ENCODE results near the gene GIPC3.

GIPC3 gene, protein sequence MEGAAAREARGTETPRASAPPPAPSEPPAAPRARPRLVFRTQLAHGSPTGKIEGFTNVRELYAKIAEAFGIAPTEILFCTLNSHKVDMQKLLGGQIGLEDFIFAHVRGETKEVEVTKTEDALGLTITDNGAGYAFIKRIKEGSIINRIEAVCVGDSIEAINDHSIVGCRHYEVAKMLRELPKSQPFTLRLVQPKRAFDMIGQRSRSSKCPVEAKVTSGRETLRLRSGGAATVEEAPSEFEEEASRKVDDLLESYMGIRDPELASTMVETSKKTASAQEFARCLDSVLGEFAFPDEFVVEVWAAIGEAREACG

DNA sequence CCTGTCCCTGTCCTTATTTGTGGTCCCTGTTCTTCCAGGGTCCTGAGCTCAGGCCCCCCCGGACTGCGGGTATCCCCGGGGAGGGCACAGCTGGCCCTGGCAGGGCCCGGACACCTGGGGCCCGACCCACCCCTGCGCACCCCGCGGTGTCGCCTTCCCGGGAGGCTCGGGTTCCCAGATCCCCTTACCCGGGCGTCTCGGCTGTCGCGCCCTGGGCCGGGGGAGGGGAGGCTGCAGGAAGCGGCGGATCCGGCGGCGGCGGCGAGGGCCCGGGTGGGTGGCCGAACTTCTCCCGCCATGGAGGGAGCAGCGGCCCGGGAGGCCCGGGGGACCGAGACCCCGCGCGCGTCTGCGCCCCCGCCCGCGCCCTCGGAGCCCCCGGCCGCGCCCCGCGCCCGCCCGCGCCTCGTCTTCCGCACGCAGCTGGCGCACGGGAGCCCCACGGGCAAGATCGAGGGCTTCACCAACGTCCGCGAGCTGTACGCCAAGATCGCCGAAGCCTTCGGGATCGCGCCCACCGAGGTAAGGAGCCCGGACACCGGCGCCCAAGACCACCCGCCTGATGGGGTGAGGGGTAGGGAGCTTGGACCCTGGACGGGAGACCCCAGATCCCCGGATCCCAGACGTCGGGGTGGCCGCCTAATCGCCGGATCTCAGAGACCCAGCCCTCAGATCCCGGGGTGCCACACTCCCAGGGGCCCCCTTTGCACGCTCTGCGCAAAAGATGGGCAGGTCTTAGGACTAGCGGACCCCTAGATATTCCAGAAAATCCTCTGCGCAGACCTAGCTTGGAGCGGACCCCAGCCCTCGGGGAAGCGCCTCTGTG lies at the start of gene GIPC3:
Gene GIPC3 (plus strand): TSS at position 178 of the 826 bp plus-strand sequence. CDS start 120 bp downstream, at position 298.
- no peak for DNase-seq

DNA sequence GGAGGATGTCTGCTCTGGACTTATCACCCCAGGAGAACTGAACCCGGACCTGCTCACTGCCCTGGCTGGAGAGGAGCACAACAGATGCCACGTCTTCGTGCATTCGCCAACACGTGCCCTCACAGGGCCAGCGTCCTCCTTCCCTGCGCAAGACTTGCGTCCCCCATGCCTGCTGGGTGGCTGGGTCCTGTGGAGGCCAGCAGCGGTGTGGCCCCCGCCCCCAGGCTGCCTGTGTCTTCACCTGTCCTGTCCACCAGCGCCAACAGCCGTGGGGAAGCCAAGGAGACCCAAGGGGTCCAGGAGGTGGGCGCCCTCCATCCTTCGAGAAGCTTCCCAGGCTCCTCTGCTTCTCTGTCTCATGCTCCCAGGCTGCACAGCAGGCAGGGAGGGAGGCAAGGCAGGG lies 49.7 kb upstream of the GIPC3 start:
- no peak for DNase-seq

DNA sequence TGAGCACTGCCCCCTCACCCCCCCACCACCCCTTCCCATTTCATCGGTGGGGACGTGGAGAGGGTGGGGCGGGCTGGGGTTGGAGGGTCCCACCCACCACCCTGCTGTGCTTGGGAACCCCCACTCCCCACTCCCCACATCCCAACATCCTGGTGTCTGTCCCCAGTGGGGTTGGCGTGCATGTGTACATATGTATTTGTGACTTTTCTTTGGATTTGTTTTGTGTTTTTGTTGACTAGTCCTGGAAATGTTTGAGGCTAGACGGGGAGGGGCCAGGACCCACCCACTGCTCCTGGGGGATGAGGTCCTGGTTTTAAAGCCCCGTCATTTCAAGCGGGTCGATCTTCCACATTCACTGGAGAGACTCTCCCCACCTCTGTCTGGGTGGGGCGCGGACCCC lies 49.3 kb upstream of the GIPC3 start:
- no peak for DNase-seq

DNA sequence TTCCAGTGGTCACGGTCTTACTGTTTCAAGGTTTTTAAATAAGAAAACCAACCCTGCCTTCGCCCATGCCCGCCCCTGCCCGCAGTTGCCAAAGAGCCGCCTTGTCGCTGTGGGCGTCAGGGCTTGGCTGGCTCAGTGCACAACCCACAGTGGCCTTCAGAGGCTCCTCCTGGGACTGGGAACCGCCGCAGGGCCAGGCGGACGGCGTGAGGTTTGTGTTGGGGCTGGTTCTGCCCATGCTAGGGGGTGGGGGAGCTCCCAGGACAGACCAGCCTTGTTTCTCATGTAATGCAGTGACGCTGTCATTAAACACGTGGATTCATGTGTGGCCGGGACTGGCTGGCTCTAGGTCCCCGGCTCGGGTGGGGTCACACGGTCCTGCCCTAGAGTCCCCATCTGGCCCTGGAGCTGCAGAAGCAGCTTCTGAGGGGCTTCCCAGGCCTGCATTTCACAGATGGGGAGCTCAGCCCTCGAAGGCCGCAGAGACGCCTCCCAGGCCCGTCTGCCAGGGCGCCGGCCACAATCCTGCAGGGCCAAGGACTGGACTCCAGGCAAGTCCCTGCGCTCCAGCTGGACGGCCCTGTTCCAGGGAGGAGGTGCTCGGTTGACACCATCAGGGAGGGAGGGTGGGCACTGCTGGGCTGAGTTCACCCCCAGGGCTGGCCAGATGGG lies 48.7 kb upstream of the GIPC3 start:
- DNase-seq = no peak

DNA sequence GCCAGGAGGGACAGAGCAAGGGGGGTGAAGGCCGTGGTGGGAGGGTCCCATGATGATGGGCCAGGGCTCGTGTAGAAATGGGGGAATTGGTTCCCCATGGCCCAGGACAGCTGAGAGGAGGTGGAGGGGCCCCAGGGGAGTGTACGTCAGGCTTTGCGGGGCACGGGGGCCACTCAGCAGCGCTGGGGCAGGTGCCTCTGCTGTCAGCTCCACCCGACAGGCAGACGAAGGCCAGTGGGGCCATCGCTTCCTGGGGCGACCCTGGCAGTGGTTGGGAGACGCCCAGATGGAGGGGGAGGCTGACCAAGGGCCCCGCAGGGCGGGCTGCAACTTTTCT lies 48.2 kb upstream of the GIPC3 start:
- no peak for DNase-seq

DNA sequence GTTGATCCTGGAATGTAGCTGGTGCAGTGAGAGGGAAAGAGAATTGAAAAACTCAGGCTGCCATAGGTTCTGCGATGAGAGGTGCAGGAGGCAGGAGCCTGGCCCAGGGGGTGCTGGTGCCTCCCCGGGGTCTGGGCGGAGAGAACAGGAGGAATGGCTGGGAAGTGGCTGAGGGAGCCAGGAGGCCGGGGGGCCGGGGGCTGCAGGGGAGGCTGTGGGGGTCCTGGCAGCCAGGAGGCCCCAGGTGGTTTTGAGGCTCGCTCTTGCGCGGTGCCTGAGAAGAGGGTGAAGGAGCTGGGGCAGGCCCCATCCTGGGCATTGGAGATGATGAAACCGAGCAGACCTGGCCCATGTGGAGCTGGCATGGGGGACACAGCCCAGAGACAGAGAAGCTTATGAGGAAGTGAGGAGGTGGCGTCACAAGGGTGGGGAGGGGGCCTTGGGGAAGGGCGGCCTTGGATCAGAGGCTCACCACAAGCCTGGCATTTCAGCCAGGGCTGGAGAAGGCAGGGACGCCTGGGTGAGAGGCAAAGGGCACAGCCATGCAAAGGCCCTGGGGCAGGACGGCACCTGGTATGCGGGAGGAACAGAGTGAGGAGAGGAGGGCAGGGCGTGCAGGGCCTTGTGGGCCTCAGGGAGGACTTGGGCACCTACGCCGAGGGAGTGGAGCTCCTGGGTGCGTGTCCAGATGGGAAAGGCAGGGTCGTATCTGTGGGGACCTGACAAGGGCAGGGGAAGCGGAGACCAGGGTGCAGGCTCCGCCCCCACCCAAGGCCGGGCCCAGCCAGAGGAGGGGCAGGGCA lies 47.6 kb upstream of the GIPC3 start:
- no peak for DNase-seq

DNA sequence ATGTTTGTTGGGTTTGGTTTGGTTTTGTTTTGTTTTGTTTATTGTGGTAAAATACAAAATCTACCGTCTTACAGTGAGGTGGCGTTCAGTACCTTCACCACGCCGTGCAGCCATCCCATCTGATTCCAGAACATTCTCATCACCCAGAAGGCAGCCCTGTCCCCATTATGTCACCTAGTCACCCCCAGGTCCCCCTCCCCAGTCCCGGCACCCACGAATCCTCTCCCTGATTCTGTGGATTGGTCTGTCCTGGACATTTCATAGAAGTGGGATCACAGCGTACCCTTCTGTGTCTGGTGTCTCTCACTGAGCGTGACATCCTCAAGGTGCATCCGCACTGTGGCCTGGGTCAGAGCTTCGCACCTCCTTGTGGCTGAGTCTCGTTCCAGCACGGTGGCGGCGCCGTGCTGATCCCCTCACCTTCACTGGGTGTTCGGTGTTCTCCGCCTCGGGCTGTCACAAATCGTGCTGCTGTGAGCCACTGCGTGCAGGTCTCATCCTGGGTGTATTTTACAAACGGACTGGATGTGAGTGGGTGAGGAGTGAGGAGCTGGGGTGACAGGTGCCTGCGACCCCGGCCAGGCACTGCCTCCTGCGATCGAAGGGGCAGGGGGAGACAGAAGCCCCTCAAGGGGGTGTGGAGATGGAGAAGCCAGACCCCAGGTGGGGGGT lies 46.9 kb upstream of the GIPC3 start:
- no peak for DNase-seq

DNA sequence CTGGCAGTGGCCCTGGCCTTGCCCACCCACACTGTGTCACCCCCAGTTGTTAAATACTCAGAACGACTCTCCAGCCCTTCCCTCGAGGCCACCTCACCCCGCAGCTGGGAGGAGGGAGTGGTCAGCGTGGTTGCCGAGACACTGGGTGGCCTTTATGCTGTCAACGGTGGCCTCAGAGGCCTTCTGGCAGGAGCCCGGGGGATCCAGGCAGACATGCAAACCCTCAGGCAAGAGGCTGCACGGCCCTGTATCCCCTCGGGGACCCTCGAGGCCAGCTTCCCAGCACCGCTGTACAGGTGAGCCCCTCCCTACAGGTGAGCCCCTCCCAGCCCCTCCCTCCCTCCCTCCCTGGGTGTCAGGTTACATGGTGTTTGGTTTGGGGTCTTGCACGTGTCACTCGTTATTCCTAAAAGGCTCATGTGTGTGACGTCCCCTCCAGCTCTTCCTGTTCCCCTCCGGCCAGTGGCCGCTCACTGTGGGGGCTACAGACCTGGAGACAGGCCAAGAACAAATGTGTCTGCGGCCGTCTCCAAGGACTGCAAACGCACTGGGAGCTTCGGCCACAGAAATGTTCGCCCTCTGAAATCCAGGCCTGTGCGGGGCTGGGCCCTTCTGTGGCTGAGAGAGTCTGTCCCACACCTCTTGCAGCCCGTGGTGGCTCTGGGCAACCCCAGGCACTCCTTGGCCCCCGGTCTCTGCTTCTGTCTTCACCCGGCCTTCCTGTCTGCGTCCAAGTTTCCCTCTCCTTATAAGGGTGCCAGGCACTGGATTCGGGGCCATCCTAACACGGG lies 46.1 kb upstream of the GIPC3 start, which contains the start of gene TEKTIP1:
Gene TEKTIP1 (plus strand): TSS at position 210 of the 791 bp plus-strand sequence. CDS start 4 bp downstream, at position 214.
- no peak for DNase-seq

DNA sequence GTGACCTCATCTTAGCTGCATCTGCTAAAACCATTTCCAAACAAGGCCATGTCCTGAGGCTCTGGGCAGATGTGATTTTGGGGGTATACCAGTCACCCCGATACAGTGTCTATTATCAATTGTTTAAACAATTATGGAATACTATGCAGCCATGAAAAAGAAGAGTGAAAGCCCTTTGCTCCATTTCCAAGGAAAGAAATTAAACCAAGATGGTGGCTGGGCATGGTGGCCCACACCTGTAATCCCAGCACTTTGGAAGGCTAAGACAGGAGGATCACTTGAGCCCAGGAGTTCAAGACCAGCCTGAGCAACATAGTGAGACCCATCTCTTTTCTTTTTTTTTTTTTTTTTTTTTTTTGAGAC lies 45.5 kb upstream of the GIPC3 start:
- no peak for DNase-seq

DNA sequence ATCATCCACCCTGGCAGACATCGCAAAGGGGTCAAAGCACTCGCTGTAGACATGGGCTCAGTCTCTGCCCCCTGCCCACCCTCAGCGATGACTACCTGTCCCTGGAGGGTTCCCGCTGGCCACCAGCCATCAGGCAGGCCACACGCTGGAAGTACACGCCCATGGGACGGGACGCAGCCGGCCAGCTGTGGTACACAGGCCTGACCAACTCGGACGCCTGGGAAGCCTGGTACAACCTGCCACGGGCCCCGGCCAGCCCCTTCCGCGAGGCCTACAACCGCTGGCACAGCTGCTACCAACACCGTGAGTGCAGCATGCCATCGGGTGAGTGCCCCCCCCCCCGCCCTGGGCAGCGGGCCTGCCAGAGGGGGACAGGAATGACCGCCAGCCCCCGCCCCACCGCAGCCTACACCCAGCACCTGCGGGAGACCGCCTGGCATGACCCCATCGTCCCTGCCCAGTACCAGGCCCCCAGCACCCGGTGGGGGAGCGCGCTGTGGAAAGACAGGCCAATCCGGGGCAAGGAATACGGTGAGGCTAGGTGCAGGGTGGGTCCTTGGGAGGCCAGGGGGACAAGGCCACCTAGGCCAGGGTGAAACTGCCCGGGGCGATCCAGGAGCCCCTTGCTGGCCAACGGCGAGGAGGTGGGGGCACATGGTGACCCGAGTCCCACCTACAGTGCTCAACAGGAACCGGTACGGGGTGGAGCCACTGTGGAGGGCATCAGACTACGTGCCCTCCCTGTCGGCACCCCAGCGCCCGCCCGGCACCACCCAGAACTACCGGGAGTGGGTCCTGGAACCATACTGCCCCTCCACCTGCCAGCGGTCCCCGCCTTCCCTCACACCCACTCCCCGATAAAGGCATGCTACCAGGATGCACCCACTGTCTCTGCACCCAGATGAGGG lies 41.9 kb upstream of the GIPC3 start:
- no peak for DNase-seq

DNA sequence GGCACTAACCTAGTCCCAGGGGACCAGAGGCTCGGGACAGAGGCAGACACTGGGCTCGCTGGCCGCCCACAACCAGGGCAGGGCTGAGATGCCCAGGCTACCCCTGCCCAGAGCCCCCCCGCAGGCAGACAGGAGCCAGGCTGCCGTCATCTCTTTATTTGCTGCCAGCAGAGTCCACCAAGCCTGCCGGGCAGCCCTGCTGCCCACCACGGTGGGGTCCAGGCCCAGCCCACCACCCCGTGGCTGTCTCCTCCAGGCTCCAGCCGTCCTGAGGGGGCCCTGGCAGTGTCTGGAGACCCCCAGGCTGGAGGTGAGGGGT lies 41.3 kb upstream of the GIPC3 start:
- no peak for DNase-seq

DNA sequence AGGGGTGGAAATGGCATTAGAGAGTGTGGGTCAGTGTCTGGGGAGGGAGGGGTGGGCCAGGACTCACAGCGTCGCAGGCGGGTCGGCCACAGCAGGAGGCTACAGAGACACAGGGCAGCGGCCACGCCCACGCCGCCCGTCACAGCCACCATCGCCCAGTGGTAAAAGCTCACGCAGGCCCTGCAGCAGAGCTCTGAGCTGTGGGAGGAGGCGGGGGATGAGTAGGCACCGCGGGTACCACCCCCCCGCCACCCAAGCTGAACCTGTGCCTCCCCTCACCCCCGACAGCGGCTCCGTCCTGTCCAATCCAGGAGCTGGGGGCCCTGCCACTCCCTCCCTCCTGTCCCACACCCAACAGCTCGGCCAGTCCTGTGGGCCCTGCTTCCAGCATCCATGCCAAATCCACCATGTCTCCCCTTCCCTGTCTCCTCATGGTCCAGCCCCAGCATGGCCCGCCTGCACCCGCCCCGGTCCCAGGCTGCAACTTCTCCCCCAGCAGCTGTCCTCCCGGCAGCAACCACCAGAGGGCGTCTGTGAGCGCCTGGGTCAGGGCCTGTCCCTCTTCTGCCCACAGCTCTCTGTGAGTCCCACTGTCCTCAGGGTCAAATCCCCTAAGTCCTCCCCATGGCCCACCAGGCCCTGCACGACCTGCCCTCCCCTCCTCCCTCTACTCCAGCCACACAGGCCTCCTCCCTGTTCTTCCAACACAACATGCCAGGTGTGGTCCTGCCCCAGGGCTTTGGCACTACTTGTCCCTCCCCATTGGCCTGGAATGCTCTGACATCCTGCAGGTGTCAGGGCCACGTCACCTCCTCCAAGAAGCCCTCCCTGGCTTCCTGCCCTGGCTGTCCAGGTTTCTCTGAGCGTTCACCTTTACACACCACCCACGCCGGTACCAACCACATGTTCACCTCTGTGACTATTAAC lies 40.3 kb upstream of the GIPC3 start:
- no peak for DNase-seq

DNA sequence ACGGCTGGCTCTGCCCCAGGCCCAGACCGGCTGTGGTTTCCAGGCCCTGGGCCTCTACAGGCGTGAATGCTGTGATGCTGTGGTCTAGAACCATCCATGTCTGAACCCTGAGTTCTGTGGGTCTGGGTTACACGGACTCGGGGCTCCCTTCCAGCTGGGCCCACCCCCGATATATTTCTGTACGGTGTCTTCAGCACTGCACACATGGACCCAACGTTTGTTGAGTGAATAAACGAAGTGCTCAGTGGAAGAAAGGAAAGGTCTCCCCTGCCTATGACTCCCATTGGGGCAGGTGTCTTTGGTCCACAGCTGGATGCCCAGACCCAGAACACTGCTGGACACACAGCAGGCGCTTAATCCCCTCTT lies 39.6 kb upstream of the GIPC3 start:
- DNase-seq = no peak

DNA sequence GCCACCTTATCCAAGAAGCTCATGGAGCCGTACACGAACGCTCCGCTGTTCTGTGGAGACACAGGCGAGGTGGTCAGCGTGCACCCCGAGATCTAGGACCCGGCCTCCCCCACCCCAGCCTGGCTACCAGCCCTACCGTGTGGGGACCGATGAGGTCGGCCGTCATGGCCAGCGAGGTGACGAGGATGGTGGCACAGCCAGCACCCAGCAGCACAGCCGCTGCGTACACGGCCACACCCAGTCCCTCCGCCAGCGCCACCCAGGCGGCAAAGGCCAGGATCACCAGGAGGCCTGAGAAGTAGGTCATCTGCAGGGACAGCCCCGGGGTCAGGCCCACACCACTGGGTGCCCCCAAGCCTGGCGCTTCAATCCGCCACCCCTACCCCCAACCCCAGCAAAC lies 39.2 kb upstream of the GIPC3 start:
- no peak for DNase-seq

DNA sequence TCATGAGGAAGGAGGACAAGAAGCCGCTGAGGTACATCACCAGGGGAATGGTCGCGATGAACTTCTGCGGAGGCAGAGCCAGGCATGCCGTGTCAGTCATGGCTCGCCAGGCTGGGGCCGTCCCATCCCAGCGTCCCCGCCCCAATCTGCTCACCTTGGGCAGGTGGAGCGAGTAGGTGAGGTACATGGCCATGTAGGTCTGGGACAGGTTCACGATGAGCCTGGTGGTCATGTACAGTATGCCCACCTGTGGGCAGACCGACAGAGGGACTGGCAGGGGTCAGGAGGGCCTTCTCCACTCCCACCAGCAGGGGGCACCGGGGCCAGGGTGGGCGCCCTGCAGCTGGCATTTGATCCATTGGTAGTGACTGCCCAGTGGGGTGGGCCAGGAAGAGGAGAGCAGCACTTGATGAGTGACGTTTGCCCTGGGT lies 38.0 kb upstream of the GIPC3 start:
- DNase-seq = no peak

DNA sequence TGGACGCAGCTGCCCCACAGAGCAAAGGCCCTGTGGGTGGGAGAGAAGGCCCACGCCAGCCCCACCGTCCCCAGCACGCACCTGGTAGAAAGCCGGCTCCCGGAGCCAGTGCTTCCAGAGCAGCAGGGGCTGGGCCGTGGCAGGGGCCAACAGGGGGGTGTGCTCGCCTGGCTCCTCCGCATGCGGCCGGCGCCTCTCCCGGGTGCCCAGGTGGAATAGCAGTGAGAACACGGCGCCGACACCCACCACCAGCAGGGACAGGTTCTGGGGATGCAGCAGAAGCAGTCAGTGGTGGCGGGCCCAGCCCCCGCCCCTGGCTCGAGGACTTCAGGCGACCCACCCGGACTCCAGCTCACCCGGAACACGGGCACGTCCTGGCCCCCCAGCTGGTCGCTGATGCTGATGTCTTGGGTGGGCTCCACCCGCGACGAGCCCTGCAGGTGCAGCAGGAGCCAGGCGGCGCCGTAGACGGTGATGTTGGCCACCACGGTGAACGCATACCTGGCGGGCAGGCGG lies 37.5 kb upstream of the GIPC3 start:
- no peak for DNase-seq

DNA sequence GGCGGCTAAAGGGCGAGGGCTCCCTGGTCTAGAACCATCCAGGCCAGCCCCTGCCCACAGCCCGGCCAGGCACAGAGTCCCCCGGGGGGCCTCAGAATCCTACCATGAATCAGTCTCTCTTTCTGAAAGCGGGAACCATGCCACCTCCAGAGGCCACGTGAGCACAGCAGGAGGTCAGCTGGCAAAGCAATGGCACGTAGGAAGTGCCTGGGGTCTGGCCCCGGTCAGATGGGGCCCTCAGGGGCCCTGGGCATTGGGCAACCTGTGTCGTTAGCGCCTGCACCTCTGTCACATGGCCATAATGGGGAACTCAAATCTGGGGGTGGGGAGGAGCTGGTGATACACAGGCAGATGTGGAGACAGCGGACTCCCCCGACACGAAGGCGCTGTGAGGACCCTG lies 36.7 kb upstream of the GIPC3 start:
- no peak for DNase-seq

DNA sequence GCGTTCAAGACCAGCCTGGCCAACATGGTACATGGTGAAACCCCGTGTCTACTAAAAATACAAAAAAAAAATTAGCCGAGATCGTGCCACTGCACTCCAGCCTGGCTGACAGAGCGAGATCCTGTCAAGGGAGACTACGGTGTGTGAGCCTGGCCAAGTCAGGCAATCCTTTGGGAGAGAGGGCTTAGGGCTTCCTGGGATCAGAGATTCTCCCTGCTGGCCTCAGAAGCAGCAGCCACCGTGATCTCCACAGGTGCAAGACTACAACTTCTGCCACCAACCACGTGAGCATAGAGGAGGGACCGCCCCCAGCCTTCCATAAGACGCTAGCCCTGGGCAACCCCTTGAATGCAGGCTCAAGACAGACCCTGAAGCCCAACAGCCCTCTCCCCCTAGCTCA lies 35.5 kb upstream of the GIPC3 start:
- DNase-seq = no peak
